ENCODE data around the gene PTPN12. TPM values are rescaled to one million over a fixed set of nuclear protein-coding genes. Genes with fewer than 3 reads are reported as not detected.
A peak's percentile ranks its signal among the peaks of the same experiment; 100 is the strongest.

The PTPN12 gene
- total RNA-seq, 1 experiment from 2014 or later: 104 TPM

GRCh38 chr7:77576856-77577255 lies 39.8 kb downstream of the PTPN12 start:
- no peaks in the 10 kb centered on the region for H3K27me3 Mint-ChIP-seq (ENCODE audit: insufficient read depth, unreplicated experiment)
- no peak overlapping the region for H3K4me3 Mint-ChIP-seq (ENCODE audit: unreplicated experiment)
- no peaks in the 10 kb centered on the region for H3K9me3 Mint-ChIP-seq (ENCODE audit: unreplicated experiment)
- H3K4me1 Mint-ChIP-seq (ENCODE audit: insufficient read depth, unreplicated experiment): peaks cover 5% of the 10 kb centered on the region
- intact Hi-C loops (cut with micrococcal nuclease): no loop called here
- TF ChIP-seq CTCF (IDR thresholded peaks at IDR 0.05; ENCODE audit: unreplicated experiment): no peak
- H3K27ac Mint-ChIP-seq (ENCODE audit: low read depth, unreplicated experiment): no peak overlapping the region
- ChIA-PET CTCF (interaction anchor here (0.6 to 1.0 kb wide), 2 partner anchors 41 to 247 kb away, joined by 3 to 6 read pairs; no protein-coding TSS in a partner anchor), POLR2A (no interaction called here)
- no TSS peak for BruUV-seq (replicated peaks)
- peaks cover 66% of the 10 kb centered on the region for H3K36me3 Mint-ChIP-seq (ENCODE audit: insufficient read depth, unreplicated experiment)
- DNase-seq (ENCODE audit: unreplicated experiment): no peak

GRCh38 chr7:77579797-77580196 lies 42.7 kb downstream of the PTPN12 start:
- Mint-ChIP-seq H3K9me3 (ENCODE audit: unreplicated experiment) (no peaks in the 10 kb centered on the region), H3K27me3 (ENCODE audit: insufficient read depth, unreplicated experiment) (no peaks in the 10 kb centered on the region), H3K36me3 (ENCODE audit: insufficient read depth, unreplicated experiment) (peaks cover 64% of the 10 kb centered on the region), H3K4me3 (ENCODE audit: unreplicated experiment) (no peak overlapping the region), H3K4me1 (ENCODE audit: insufficient read depth, unreplicated experiment) (no peaks in the 10 kb centered on the region), H3K27ac (ENCODE audit: low read depth, unreplicated experiment) (peak overlapping the region; percentile 54)
- POLR2A ChIA-PET: interaction anchor here (1.1 to 1.5 kb wide), 2 partner anchors 10 to 12 kb away, joined by 3 read pairs; no protein-coding TSS in a partner anchor
- no TSS peak for BruUV-seq (replicated peaks)
- intact Hi-C loops (cut with micrococcal nuclease): loop anchor here (5.0 kb wide), 2 partner anchors 42 to 142 kb away; partner anchors contain the start of gene PTPN12
- TF ChIP-seq CTCF (IDR thresholded peaks at IDR 0.05; ENCODE audit: unreplicated experiment): no peak
- CTCF ChIA-PET: interaction anchor here (0.5 to 1.0 kb wide), 5 partner anchors 141 to 1797 kb away, joined by 3 to 4 read pairs (median 3); no protein-coding TSS in a partner anchor
- DNase-seq (ENCODE audit: unreplicated experiment): peak; percentile 31

- Mint-ChIP-seq H3K36me3 (ENCODE audit: insufficient read depth, unreplicated experiment) (peaks cover 65% of the 10 kb centered on the region), H3K27me3 (ENCODE audit: insufficient read depth, unreplicated experiment) (no peaks in the 10 kb centered on the region), H3K27ac (ENCODE audit: low read depth, unreplicated experiment) (peak overlapping the region; percentile 49), H3K4me3 (ENCODE audit: unreplicated experiment) (no peak overlapping the region), H3K9me3 (ENCODE audit: unreplicated experiment) (no peaks in the 10 kb centered on the region), H3K4me1 (ENCODE audit: insufficient read depth, unreplicated experiment) (no peaks in the 10 kb centered on the region)
- no TSS peak for BruUV-seq (replicated peaks)
- CTCF ChIA-PET: interaction anchor here (0.7 kb wide), 1 partner anchor 165 kb away, joined by 3 read pairs; no protein-coding TSS in a partner anchor
- no peak for TF ChIP-seq CTCF (IDR thresholded peaks at IDR 0.05; ENCODE audit: unreplicated experiment)
- DNase-seq (ENCODE audit: unreplicated experiment): peak; percentile 53
- intact Hi-C loops (cut with micrococcal nuclease): loop anchor here (5.0 kb wide), 2 partner anchors 44 to 144 kb away; partner anchors contain the start of gene PTPN12
- POLR2A ChIA-PET: interaction anchor here (1.1 to 1.5 kb wide), 3 partner anchors 9 to 41 kb away, joined by 3 read pairs; no protein-coding TSS in a partner anchor
Observed at GRCh38 chr7:77580762-77581350, 43.8 kb downstream of the PTPN12 start.

- no peak overlapping the region for H3K4me3 Mint-ChIP-seq (ENCODE audit: unreplicated experiment)
- H3K36me3 Mint-ChIP-seq (ENCODE audit: insufficient read depth, unreplicated experiment): peaks cover 59% of the 10 kb centered on the region
- intact Hi-C loops (cut with micrococcal nuclease): no loop called here
- no peak overlapping the region for H3K27ac Mint-ChIP-seq (ENCODE audit: low read depth, unreplicated experiment)
- H3K4me1 Mint-ChIP-seq (ENCODE audit: insufficient read depth, unreplicated experiment): no peaks in the 10 kb centered on the region
- ChIA-PET POLR2A (interaction anchor here (0.7 to 1.2 kb wide), 3 partner anchors 47 to 108 kb away, joined by 3 to 5 read pairs (median 3); partner anchors contain the start of gene PTPN12), CTCF (interaction anchor here (1.1 kb wide), 1 partner anchor 16 kb away, joined by 3 read pairs; no protein-coding TSS in a partner anchor)
- no peaks in the 10 kb centered on the region for H3K9me3 Mint-ChIP-seq (ENCODE audit: unreplicated experiment)
- no peak for DNase-seq (ENCODE audit: unreplicated experiment)
- H3K27me3 Mint-ChIP-seq (ENCODE audit: insufficient read depth, unreplicated experiment): no peaks in the 10 kb centered on the region
- no TSS peak for BruUV-seq (replicated peaks)
- no peak for TF ChIP-seq CTCF (IDR thresholded peaks at IDR 0.05; ENCODE audit: unreplicated experiment)
Observed at GRCh38 chr7:77587272-77587671, 50.2 kb downstream of the PTPN12 start.
